ENCODE measurements around the gene TMC6. TPM values are rescaled to one million over a fixed set of nuclear protein-coding genes. Genes with fewer than 3 reads are reported as not detected.
"Not testable (repeated sequence)": the region's sequence is repeated elsewhere in the genome, so short reads cannot be mapped to it uniquely, and the experiment has no call there.

Gene TMC6
- total RNA-seq, 1 experiment from 2014 or later, result 0.74 TPM

DNA sequence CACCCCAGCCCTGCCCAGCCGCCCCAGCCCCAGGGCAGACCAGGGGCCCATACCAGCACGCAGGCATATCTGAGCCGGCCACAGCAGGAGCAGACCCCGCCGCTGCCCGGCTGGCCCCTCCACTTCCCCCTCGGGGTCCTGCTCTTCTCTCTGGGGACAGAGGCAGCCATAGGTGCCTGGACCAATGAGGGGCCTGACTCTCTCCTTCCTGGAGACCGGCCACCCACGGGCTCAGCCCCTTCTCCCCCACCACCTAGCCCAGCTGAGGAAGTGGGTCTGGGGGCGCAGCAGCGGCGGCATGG lies 3.8 kb downstream of the TMC6 start:
- DNase-seq (ENCODE audit: low read depth), result no peak

DNA sequence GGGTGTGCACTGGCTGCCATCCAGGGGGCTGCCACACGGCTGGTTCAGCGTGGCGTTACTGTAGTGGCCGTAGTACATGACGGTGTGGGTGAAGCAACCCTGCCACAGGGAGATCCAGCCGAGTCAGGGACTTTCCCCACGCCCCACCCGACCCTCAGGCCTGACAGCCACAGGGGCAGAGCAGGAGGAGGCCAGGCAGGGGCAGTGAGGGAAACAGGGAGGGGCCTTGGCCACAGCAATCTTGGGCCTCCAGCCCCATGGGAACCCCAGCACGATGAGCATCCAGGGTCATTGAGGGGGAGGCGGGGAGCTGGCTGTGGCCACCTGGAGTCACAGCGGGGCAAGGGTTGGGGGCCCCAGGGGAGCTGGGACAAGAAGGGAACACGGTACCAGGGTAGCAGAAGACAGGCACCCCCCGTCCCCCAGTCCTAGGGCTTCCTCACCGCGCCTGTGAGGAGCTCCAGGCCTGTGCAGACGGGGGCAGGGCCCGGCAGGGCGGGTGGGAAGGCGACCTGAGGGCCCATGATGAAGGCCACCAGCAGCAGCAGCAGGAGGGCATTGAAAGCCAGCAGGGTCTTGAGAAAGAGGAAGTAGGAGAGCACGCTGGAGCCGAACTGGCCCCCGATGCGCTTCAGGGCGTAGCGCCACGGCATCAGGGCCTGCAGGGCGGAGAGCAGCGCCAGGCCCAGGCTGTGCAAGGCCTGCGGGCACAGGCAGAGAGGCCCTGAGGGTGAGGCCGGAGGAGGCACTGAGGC lies 4.3 kb downstream of the TMC6 start:
- DNase-seq (ENCODE audit: low read depth), result no peak

DNA sequence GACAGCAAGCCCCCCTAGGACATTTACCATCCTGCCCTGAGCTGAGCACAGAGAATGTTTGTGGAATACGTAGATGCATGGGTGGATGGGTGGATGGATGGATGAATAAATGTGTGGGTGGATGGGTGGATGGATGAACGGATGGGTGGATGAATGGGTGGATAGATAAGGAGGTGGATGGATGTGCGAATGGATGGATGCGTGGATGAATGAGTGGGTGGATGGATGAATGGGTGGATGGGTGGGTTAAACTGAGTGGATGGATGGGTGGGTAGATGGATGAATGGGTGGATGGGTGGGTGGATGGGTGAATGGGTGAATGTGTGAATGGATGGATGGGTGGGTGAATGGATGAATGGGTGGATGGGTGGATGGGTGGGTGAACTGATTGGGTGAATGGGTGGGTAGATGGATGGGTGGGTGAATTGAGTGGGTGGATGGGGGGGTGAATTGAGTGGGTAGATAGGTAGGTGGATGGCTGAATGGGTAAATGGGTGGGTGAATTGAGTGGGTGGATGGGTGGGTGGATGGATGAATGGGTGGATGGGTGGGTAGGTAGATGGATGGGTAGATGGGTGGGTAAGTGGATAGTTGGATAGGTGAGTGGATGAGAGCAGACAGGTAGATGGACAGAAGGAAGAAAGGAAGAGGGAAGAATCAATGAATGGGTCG lies 5.2 kb downstream of the TMC6 start:
- DNase-seq (ENCODE audit: low read depth), result no peak

DNA sequence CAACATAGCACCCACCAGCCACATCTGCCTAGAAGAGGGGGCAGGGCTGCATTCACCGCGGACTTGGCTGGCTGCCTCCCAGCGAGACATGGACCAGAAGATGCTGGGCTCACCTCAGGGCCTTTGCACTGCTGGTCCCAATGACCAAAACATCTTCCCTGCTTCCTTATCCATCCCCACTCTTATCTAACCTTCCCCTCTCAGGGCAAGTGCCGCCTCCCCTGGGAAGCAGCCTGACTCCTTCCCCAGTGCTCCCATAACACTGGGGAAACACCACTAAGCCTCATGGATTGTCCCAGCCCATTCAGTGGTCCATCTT lies 5.7 kb downstream of the TMC6 start:
- no peak for DNase-seq (ENCODE audit: low read depth)

DNA sequence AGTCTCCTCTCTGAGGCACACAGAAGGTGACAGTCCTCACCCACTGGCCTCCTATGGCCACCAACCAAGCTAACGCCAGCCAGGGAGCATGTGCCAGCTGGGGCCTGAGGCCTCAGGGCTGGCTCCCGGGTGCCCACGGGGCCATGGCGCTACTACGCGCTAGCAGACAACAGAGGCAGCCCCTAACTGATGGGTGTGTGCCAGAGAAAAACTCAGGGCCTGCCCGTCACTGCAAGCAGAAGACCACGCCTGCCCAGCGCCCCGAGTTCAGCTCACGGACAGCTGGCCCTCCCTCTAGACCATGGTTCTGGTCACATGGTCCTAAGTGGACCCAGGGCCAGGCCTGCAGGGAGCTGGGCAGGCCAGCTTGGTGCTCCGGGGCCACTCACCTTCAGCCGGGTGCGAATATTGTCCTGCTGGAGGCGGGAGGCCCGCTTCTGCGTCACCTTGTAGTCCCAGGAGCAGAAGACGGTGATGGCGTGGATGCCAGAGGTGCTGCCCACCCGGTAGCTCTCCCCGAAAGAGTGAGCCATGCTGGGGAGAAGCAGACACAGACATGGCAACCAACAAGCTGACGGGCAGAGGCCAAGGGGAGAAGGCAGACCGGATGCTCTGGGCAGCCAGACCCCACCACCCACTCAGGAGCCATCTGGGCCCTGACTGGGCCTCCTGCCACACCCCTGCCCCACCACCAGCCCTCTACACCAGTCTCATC lies 6.2 kb downstream of the TMC6 start:
- no peak for DNase-seq (ENCODE audit: low read depth)

DNA sequence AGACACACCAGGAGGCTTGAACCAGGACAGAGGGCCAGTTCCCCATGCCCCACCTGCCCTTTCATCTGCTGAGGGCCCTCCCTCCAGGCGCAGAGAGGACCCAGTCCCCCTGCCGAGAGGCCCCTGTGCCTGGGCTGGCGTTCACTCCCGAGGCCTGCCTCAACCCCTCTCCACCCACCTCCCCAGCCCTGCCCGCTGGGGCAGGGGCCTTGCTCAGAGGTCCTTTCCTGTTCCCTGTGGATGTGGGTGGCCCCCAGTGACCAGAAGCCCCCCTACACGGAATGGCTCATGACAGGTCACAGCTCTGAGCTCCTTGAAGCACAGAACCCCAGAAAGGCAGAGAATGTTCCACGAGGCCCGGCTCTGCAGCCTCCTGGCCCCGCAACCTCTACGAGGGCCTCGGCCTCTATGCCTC lies 6.7 kb downstream of the TMC6 start:
- DNase-seq (ENCODE audit: low read depth), result no peak

DNA sequence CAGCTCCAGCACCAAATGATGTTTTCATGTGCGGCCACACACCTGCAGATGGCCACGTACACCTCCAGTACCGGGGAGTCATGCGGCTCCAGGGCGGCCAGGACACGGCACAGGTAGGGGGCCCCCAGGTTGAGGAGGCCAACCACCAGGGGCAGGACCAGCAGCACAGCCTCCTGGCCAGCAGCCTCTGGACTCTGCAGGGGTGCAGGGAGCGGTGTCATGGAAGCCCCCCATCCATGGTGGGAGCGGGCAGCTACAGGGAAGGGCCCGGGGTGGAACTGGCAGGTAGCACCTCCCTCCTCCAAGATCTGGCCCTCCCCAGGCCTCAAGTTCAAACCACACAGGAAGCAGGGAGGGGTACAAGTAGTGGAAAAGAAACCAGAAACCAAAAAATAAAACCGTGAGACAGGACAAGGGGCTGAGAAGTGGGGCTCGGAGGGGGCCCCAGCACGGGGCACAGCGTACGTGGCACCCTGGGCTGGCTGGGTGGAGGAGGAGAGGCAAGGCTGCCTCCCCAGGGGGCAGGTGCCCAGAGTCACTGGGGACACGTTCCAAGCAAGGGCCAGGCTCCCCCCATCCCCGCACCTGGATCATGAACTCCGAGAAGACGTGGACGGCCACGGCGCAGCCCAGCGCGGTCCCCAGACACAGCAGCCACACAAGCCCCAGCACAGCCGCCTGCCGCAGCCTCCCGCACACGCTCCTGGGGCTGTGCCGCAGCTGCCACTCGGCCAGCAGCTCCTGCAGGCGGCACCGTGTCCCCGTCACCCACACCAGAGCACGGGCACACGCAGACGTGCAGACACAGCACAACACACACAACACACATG lies 7.4 kb downstream of the TMC6 start:
- DNase-seq (ENCODE audit: low read depth), result no peak

DNA sequence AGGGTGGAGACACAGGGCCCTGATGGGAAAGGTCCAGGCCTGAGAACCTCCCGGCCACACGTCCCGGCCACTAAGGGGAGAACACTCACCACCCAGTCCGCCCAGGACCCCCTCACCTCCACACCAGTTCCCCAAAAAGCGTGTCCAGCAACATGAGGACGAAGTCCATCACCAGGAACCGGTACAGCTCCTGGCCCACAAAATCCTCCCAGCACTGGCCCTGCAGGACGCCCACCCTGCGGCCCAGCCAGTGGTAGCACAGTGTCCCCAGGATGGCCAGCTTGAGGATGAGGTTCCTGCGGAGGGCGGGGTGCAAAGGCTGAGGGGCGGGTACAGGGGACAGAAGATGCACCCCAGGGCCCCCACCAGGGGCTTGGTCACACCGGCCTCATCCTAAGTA lies 8.0 kb downstream of the TMC6 start:
- DNase-seq (ENCODE audit: low read depth), result no peak

DNA sequence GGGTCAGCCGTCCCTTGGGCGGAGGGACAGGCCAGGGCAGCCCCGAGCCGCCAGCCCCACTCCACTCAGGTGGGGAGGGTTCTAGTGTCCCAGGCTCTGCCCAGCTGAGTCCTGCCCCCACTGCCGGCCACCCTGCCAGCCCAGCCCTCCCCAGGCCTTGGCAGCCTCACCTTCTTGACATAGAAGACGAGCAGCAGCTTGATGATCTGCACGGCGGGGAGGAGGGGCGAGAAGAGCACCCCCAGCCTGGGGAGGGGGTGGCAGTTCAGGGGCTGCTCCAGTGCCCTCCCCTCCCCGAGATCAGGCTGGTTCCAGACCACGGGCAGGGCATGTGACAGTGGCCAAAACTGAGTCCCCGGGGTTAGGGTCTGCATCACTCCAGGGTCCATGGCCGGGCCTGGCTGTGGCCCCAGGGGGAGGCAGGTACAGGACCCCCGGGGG lies 9.7 kb downstream of the TMC6 start:
- DNase-seq (ENCODE audit: low read depth), result no peak

DNA sequence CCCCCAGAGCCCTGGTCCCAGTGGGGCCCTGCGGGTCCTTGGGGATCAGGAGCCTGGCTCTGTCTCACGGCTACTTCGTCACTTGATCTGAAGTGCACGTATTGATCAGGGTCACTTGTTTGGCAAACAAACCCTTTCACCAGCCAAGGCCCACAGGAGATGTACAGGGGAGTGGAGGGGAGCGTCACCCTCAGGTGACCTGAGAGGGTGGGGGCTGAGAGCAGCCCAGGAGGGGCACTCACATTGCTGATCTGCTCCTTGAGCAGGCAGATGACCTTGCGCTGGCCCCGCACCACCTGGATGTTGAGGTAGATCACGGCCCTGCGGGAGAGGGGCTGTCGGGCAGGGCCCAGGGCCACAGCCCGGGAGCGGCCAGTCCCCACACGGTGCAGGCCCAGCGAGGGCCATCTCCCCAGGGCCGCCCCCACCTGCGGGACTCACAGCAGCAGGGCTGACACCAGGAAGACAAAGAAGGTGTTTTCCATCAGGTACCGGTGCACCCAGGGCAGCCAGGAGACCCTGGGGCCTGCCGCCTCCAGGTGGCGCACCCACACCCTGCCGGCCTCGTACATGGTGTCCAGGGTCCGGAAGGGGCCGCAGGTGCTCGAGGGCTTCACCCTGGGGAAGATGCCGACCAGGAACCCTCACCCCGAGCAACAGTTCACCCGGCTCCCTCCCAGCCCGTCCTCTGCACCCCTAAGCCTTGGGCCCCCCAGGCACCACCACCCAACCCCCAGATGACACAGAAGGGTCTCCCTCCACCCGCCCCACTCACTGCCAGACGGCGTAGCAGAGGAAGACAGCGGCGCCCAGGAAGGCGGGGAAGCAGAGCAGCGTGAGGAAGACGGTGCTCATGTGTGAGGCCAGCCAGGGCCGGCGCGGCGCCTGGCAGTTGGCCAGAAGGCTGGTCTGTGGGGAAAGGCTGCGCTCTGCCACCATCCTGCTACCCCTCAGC lies 11.3 kb downstream of the TMC6 start:
- DNase-seq (ENCODE audit: low read depth), result peak; percentile 35

DNA sequence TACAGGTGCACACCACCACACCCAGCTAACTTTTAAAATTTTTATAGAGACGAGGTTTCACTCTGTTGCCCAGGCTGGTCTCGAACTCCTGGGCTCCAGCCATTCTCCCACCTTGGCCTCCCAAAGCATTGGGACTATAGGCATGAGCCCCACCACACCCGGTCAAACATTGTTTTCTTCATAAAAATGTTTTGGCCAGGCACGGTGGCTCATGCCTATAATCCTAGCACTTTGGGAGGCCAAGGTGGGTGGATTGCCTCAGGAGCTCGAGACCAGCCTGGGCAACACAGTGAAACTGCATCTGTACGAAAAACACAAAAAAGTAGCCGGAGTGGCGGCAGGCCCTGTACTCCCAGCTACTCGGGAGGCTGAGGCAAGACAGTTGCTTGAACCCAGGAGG lies 12.1 kb downstream of the TMC6 start:
- DNase-seq (ENCODE audit: low read depth), result no peak

DNA sequence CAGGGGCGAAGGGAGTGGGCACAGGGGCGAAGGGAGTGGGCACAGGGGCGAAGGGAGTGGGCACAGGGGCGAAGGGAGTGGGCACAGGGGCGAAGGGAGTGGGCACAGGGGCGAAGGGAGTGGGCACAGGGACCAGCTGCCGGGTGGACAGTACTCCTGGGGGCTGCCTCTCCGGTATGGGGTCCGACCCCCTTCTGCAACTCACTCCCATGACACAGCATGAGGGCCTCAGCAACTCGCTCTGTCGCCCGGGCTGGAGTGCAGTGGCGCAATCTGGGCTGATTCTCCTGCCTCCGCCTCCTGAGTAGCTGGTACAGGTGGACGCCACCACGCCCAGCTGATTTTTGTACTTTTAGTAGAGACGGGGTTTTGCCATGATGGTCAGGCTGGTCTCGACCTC lies 12.8 kb downstream of the TMC6 start:
- not testable (repeated sequence) for DNase-seq (ENCODE audit: low read depth)

DNA sequence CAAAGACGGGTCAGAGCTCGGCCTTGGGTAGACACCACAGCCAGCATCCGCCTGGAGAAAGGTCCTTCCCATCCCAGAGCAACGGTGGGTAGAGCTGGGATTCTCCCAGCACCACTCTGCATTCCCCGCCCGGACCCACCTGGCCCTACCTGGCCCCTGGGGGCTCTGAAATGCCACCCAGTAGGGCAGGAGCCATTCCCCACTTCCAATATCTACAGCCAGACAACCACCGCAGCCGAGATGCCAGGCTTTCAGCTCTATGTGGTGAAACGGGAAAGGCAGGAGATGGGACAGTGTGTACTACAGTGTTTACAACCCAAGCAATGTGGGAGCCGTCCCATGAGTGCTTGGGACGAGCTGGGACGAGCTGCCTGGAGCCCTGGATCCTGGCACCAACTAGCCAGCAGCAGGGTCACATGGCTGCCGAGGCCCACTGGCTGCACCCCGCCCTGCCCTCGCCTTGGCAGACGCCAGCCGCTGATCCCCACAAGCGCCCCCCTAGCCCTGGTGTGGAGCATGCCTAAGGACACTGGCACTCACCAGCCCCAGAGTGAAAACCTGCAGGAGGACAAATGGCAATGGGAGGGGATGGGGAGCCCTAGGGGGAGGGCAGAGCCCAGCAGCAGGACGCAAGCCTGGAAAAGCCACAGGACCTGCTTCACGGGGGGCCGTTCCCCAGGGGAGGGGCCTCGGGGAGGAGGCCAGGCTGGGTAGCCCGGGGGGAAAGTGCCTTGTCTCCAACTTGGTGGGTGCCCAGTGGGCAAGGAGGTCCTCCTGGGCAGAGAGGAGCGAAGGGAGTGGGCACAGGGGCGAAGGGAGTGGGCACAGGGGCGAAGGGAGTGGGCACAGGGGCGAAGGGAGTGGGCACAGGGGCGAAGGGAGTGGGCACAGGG lies 13.5 kb downstream of the TMC6 start:
- DNase-seq (ENCODE audit: low read depth), result no peak

DNA sequence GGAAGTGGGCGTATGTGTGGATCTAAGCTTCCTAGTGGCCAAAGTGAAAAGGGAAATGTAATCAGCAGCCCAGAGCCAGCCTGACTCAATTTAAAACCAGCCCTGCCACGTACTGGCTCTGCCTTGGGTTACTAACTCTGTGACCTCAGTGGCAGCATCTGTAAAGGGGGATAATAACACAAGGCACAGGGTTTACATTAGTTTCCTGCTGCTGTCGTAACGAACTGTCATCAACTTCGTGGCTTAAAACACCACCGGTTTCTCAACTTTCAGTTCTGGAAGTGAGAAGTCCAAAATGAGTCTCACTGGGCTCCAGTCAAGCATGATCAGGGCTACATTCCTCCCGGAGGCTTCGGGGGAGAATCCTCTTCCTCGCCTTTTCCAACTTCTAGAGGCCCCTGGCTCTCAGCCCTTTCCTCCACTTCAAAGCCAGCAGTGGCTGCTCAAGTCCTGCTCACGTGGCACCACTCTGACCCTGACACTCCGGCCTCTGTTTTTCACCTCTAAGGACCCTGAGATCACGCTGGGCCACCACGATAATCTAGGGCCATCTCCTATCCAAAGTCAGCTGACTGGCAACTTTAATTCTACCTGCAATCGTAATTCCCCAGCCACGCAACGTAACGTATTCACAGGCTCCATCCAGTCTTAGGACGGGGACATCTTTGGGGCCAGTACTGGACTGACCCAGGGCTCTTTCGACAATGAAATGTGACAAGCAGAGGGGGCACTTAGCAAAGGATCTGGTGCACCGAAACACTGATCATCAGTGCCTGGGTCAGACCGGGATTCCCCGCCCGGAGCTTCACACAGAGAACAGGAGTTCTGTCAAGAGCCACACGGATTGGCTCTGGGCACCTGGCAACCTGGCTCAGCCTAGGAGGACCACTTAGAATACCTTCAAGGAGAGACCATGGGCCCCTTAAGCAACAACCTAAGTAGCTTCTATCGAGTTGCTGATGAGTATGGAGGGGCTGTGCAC lies 14.5 kb downstream of the TMC6 start:
- no peak for DNase-seq (ENCODE audit: low read depth)

DNA sequence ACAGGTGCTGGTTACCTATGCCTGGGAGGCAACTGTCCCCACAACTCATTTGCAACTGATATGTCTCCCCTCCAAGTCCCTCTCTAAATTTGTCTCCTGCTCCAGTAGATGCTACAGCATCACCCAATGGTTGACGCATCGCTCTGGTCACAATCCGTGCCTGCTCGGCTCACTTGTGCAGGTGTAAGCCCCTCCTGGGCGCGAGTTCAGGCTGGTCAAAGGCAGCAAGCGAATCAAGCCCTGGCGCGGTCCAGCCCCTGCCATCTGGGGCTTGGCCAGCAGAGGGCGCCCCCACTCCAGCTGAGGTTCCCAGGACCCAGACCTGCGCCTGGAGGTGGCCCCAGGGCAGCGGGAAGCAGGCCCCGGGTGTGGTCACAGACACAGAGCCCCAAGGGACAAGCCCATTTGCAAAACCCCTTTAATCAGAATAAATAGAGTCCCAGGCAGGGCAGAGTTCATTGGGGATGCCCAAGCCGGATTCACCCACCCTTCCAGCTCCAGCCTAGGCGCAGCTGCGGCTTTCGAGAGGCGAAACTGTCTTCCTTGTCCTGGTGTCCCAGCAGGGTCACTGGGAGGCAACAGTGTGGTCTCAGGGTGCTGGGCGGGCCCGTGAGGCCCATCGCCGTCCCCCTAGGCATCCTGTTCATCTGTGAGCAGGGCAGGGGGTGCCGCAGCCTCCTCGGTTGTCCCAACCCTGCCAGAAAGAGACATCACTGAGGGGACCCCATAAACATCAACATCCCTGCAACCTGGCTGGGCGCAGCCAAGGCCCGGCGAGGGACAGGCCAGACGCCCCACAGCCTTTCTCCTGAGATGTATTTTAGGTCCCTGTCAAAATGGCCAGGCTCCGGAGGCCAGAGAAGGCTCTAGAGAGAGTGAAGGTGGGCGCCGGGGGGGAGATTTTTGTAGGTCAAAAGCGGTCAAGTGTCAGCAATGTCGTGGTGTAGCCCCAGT lies 15.8 kb downstream of the TMC6 start:
- DNase-seq (ENCODE audit: low read depth), result peak; percentile 50

DNA sequence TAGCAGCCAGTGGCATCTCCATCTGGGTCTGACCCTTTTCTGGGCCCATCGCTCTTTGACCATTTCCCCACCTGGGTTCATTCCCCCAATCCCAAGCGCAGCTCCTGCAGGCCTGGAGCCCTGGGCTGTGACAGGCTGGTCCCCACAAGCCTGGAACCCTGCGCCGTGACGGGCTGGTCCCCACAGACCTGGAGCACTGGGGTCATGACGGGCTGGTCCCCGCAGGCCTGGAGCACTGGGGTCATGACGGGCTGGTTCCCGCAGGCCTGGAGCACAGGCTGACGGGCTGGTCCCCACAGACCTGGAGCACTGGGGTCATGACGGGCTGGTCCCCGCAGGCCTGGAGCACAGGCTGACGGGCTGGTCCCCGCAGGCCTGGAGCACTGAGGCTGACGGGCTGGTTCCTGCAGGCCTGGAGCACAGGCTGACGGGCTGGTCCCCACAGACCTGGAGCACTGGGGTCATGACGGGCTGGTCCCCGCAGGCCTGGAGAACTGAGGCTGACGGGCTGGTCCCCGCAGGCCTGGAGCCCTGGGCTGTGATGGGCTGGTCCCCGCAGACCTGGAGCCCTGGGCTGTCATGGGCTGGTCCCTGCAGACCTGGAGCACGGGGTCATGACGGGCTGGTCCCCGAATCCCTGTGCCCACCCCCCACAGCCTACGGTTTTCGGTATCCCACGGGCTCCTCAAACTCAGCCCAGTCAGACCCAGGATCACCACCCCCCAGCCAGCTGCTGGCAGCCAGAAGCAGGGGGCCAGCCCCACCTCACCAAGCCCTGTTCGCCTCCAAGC lies 16.6 kb downstream of the TMC6 start:
- DNase-seq (ENCODE audit: low read depth), result no peak

Data from M059J (cell line).